Mucosa of descending colon (tissue), 3 donors: ENCODE results near the gene MINK1. TPM values are rescaled to one million over a fixed set of nuclear protein-coding genes. Genes with fewer than 3 reads are reported as not detected.
A peak's percentile ranks its signal among the peaks of the same experiment; 100 is the strongest.

Experiments
- ATAC-seq: fragments of 200-7000 bp; cut with Tn5 transposase; one replicate; pipeline ENCODE4 v1.9.1; 2020; ENCODE audit warnings: mild to moderate bottlenecking, moderate library complexity
- DNase-seq, 3 donors: peaks; one replicate each; pipeline ENCODE4 v3.0.0-alpha.2; 2020
- H3K36me3 ChIP-seq: fragments of 200-600 bp; one replicate; pipeline ENCODE4 v1.8.0; 2021; ENCODE audit warnings: low read depth, mild to moderate bottlenecking
- H3K4me1 ChIP-seq: fragments of 200-600 bp; one replicate; pipeline ENCODE4 v1.8.0; 2021; ENCODE audit warnings: low read depth, mild to moderate bottlenecking
- H3K4me3 ChIP-seq: fragments of 200-600 bp; one replicate; pipeline ENCODE4 v1.8.0; 2021; ENCODE audit warnings: mild to moderate bottlenecking
- H3K9me3 ChIP-seq: fragments of 200-600 bp; one replicate; pipeline ENCODE4 v1.8.0; 2021; ENCODE audit warnings: mild to moderate bottlenecking
- CTCF ChIP-seq: fragments of 200-600 bp; IDR thresholded peaks from one replicate; pipeline ENCODE4 v1.8.0; 2022; ENCODE audit warnings: antibody characterized with exemption, mild to moderate bottlenecking
- intact Hi-C, 2 donors: fragments of 100-400 bp; cut with DNase I in 1 of 2; cut with micrococcal nuclease in 1 of 2; formaldehyde crosslinking; loops; one replicate each; pipeline versions ENCODE4 v1.11.0 to v1.11.1; 2022; cut with DNase I, micrococcal nuclease
- total RNA-seq, 3 donors: library from RNA; stranded (reverse); fragmentation: NEBNext Ultra II Directional in 2 of 3; extraction: Animal tissue kit (Norgen Biotek cat#: 25700) in 2 of 3; gene quantifications; one replicate each; pipeline versions ENCODE4 v1.2.1 to v1.2.4, GENCODE V29; 2021 to 2023
- donor health status: DM: no; HTN: no; CAD: no; lungs with moderate emphysema.
- donor health status: DM: no; HTN: no; CAD: no.
- donor health status: DM: no; HTN: yes; CAD: no.

MINK1 gene
- total RNA-seq, 3 donors from 2014 or later: 140 to 227 (median 170) TPM

- no peak for TF ChIP-seq CTCF
- no peak overlapping the region for H3K4me3 ChIP-seq
- no peak for ATAC-seq
These were observed 99.6 kb downstream of the MINK1 start for GRCh38 chr17:4932756-4933155.

GRCh38 chr17:4933646-4934045 is 100.5 kb downstream of the MINK1 start:
- DNase-seq (peak in 1 of 3 donors; percentile 30), ATAC-seq (no peak)
- Histone ChIP-seq H3K36me3 (no peaks in the 10 kb centered on the region), H3K9me3 (no peaks in the 10 kb centered on the region), H3K4me3 (no peak overlapping the region), H3K4me1 (peaks cover 11% of the 10 kb centered on the region)
- TF ChIP-seq CTCF: no peak
- intact Hi-C loops: no loop called here

More at GRCh38 chr17:4932756-4933155, 99.6 kb downstream of the MINK1 start:
- intact Hi-C loops: no loop called here
- no peaks in the 10 kb centered on the region for H3K36me3 ChIP-seq
- peak in 2 of 3 donors; percentile 14 to 49 for DNase-seq
- H3K4me1 ChIP-seq: peaks cover 7% of the 10 kb centered on the region
- no peaks in the 10 kb centered on the region for H3K9me3 ChIP-seq

GRCh38 chr17:4934173-4934979 is 101.2 kb downstream of the MINK1 start:
- ATAC-seq: peak; percentile 39

GRCh38 chr17:4935650-4936049 is 102.5 kb downstream of the MINK1 start:
- no peak for ATAC-seq
- Histone ChIP-seq H3K4me3 (no peak overlapping the region), H3K9me3 (no peaks in the 10 kb centered on the region), H3K4me1 (peaks cover 17% of the 10 kb centered on the region), H3K36me3 (no peaks in the 10 kb centered on the region)
- DNase-seq: peak in 2 of 3 donors; percentile 11 to 22
- intact Hi-C loops: no loop called here
- no peak for TF ChIP-seq CTCF

More at GRCh38 chr17:4934173-4934979, 101.2 kb downstream of the MINK1 start:
- Histone ChIP-seq H3K36me3 (no peaks in the 10 kb centered on the region), H3K4me1 (peaks cover 17% of the 10 kb centered on the region), H3K9me3 (no peaks in the 10 kb centered on the region), H3K4me3 (no peak overlapping the region)
- DNase-seq: peak; percentile 57 to 65 (median 64)
- TF ChIP-seq CTCF: no peak
- intact Hi-C loops: no loop called here

- no peaks in the 10 kb centered on the region for H3K36me3 ChIP-seq
- TF ChIP-seq CTCF: no peak
- H3K4me3 ChIP-seq: no peak overlapping the region
- ATAC-seq: no peak
- intact Hi-C loops: no loop called here
- no peaks in the 10 kb centered on the region for H3K9me3 ChIP-seq
- peak in 1 of 3 donors; percentile 12 for DNase-seq
- peaks cover 25% of the 10 kb centered on the region for H3K4me1 ChIP-seq
These were observed 103.3 kb downstream of the MINK1 start for GRCh38 chr17:4936436-4936835.
